ENCODE results near the gene CHMP2A. TPM values are rescaled to one million over a fixed set of nuclear protein-coding genes. Genes with fewer than 3 reads are reported as not detected.

The CHMP2A gene
- total RNA-seq, 4 donors from 2014 or later: 104 to 129 (median 118) TPM

- 89 to 90% methylated on average over 7 to 8 of the region's 8 CpGs for WGBS, 2 donors
- intact Hi-C loops (cut with DNase I; ENCODE audit: low total_unique reads): no loop called here
- peak in 1 of 2 donors; percentile 80 for DNase-seq (ENCODE audit: low spot score in 2 of 2)
- H3K4me3 ChIP-seq (ENCODE audit: low read depth, poor library complexity, severe bottlenecking): no peak overlapping the region
- TF ChIP-seq POLR2A (IDR thresholded peaks at IDR 0.05): no peak
- no peak for TF ChIP-seq CTCF (IDR thresholded peaks at IDR 0.05)
Observed at GRCh38 chr19:58569943-58570670, 15.2 kb upstream of the CHMP2A start.

GRCh38 chr19:58569191-58569942, 14.5 kb upstream of the CHMP2A start:
- no peak for TF ChIP-seq CTCF (IDR thresholded peaks at IDR 0.05)
- TF ChIP-seq POLR2A (IDR thresholded peaks at IDR 0.05): no peak
- 88 to 89% methylated on average over 6 of the region's 6 CpGs for WGBS, 2 donors
- intact Hi-C loops (cut with DNase I; ENCODE audit: low total_unique reads): no loop called here
- peak in 1 of 2 donors; percentile 76 for DNase-seq (ENCODE audit: low spot score in 2 of 2)
- H3K4me3 ChIP-seq (ENCODE audit: low read depth, poor library complexity, severe bottlenecking): no peak overlapping the region

DNA sequence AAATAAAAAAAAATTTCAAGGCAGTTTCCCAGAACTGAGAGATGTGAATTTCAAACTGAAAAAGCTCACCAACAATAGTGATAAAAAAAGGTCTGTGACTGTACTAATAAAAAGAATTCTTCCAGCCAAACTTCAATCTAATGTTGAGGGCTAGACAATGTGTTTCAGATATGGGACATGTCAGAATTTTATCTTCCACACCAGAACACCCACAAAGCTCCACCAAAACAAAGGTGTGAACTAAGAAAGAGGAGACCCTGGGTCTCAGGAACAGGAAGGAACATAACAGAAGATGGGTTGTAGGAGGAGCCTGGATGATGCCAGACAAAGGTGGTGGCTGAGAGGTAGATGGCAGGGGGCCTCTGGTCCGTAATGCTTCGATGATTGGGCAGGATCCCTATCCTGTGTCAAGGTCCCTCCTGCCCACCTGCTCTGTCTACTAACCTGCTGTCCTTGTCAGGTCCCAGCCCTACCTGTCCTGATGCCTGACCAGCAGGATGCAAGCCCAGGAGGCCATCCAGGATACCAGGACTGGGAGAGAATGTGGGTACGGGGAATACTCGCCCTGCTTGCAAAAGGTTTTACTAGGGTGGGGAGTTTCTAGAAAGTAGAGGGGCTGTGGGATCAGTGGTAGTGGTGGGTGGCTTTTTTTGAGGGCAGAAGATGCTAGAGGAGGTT, 13.7 kb upstream of the CHMP2A start:
- intact Hi-C loops (cut with DNase I; ENCODE audit: low total_unique reads): no loop called here
- TF ChIP-seq CTCF (IDR thresholded peaks at IDR 0.05) (no peak), POLR2A (IDR thresholded peaks at IDR 0.05) (no peak)
- H3K4me3 ChIP-seq (ENCODE audit: low read depth, poor library complexity, severe bottlenecking): no peak overlapping the region
- 83 to 91% methylated on average over 4 of the region's 4 CpGs for WGBS, 2 donors
- peak in 1 of 2 donors; percentile 69 for DNase-seq (ENCODE audit: low spot score in 2 of 2)

DNA sequence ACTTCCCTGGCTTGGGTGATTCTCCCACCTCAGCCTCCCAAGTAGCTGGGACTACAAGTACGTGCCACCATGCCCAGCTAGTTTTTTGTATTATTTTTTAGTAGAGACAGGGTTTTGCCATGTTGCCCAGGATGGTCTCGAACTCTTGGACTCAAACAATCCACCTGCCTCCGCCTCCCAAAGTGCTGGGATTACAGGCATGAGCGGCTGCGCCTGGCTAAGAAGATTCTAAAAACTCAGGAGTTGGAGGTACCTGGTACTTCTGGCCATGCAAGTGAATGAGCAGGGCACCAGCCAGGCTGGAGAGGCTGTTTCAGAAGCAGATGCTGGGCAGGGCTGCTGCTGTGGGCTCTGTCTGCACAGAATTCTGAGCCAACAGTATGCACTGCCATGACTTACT, 12.1 kb upstream of the CHMP2A start:
- intact Hi-C loops (cut with DNase I; ENCODE audit: low total_unique reads): no loop called here
- 95 to 98% methylated on average over 5 of the region's 5 CpGs for WGBS, 2 donors
- TF ChIP-seq CTCF (IDR thresholded peaks at IDR 0.05) (no peak), POLR2A (IDR thresholded peaks at IDR 0.05) (no peak)
- H3K4me3 ChIP-seq (ENCODE audit: low read depth, poor library complexity, severe bottlenecking): no peak overlapping the region
- peak in 1 of 2 donors; percentile 69 for DNase-seq (ENCODE audit: low spot score in 2 of 2)

GRCh38 chr19:58563823-58564222, 8.9 kb upstream of the CHMP2A start:
- intact Hi-C loops (cut with DNase I; ENCODE audit: low total_unique reads): no loop called here
- TF ChIP-seq CTCF (IDR thresholded peaks at IDR 0.05): no peak
- TF ChIP-seq POLR2A (IDR thresholded peaks at IDR 0.05): no peak
- WGBS, 2 donors: 53 to 57% methylated on average over 6 of the region's 6 CpGs
- no peak overlapping the region for H3K4me3 ChIP-seq (ENCODE audit: low read depth, poor library complexity, severe bottlenecking)
- peak in 1 of 2 donors; percentile 59 for DNase-seq (ENCODE audit: low spot score in 2 of 2)

Data from lower leg skin (tissue), 4 donors.